Measurements from ENCODE around the gene CEL.

DNA sequence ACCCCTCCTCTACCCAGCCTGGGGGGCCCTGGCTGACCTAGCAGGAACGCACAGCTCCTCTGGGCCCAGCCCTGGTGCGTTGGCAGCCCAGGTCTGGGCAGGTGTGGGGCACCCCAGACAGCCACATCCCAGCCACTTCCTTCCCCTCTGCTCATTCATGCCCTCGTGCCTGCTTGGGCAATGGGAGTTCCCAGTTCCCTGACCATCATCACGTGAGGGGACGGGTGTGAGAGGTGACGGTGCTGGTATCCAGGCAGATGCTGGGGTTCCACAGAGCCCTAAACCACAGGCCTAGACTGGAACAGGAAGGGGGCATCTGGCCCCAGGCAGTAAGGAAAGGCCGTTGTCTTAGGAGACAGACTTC lies 50.9 kb downstream of the CEL start:
- TF ChIP-seq EP300 (IDR thresholded peaks at IDR 0.05): no peak
- TF ChIP-seq, protein P1, sequence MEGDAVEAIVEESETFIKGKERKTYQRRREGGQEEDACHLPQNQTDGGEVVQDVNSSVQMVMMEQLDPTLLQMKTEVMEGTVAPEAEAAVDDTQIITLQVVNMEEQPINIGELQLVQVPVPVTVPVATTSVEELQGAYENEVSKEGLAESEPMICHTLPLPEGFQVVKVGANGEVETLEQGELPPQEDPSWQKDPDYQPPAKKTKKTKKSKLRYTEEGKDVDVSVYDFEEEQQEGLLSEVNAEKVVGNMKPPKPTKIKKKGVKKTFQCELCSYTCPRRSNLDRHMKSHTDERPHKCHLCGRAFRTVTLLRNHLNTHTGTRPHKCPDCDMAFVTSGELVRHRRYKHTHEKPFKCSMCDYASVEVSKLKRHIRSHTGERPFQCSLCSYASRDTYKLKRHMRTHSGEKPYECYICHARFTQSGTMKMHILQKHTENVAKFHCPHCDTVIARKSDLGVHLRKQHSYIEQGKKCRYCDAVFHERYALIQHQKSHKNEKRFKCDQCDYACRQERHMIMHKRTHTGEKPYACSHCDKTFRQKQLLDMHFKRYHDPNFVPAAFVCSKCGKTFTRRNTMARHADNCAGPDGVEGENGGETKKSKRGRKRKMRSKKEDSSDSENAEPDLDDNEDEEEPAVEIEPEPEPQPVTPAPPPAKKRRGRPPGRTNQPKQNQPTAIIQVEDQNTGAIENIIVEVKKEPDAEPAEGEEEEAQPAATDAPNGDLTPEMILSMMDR (IDR thresholded peaks at IDR 0.05): no peak
